Epidermal melanocyte (primary cell): ENCODE data around the gene FBXL12.
"Not testable (repeated sequence)": the region's sequence is repeated elsewhere in the genome, so short reads cannot be mapped to it uniquely, and the experiment has no call there.

Experiments
- DNase-seq: peaks from one replicate; pipeline ENCODE4 v3.0.0; 2011; ENCODE audit warnings: low spot score; ENCODE audit not compliant: insufficient read length

The FBXL12 gene

GRCh38 chr19:9818734-9819595 is at the start of gene FBXL12:
Gene FBXL12, minus strand, starts transcription at chr19:9819079. Its CDS starts 266 bp downstream, at chr19:9818813.
- peak; percentile 86 for DNase-seq

- DNase-seq: no peak
Observed at GRCh38 chr19:9865732-9866501, 47.0 kb upstream of the FBXL12 start.

GRCh38 chr19:9863759-9864158 is 44.9 kb upstream of the FBXL12 start:
- no peak for DNase-seq

GRCh38 chr19:9862938-9863337 is 44.1 kb upstream of the FBXL12 start:
- DNase-seq: no peak

GRCh38 chr19:9861503-9861902 is 42.6 kb upstream of the FBXL12 start:
- no peak for DNase-seq

GRCh38 chr19:9860407-9860806 is 41.5 kb upstream of the FBXL12 start:
- DNase-seq: no peak

GRCh38 chr19:9858766-9859165 is 39.9 kb upstream of the FBXL12 start:
- DNase-seq: no peak

- no peak for DNase-seq
Observed at GRCh38 chr19:9857920-9858746, 39.3 kb upstream of the FBXL12 start.

- DNase-seq: no peak
Observed at GRCh38 chr19:9857076-9857721, 38.3 kb upstream of the FBXL12 start.

GRCh38 chr19:9856609-9857008 is 37.7 kb upstream of the FBXL12 start:
- no peak for DNase-seq

- no peak for DNase-seq
Observed at GRCh38 chr19:9854282-9854846, 35.5 kb upstream of the FBXL12 start.

- no peak for DNase-seq
Observed at GRCh38 chr19:9850235-9850959, 31.5 kb upstream of the FBXL12 start.

- no peak for DNase-seq
Observed at GRCh38 chr19:9849791-9850190, 30.9 kb upstream of the FBXL12 start.

GRCh38 chr19:9848762-9849161 is 29.9 kb upstream of the FBXL12 start:
- no peak for DNase-seq

GRCh38 chr19:9848060-9848459 is 29.2 kb upstream of the FBXL12 start:
- no peak for DNase-seq

- DNase-seq: peak; percentile 74
Observed at GRCh38 chr19:9847087-9847671, 28.3 kb upstream of the FBXL12 start.

- DNase-seq: not testable (repeated sequence)
Observed at GRCh38 chr19:9843626-9844273, 24.9 kb upstream of the FBXL12 start.

GRCh38 chr19:9842834-9843625 is 24.2 kb upstream of the FBXL12 start:
- no peak for DNase-seq
